AG04449 (cell line): Measurements from ENCODE around the gene RNF141.
A peak's percentile ranks its signal among the peaks of the same experiment; 100 is the strongest.

Experiments used
- CTCF ChIA-PET: fragments of 350-600 bp; formaldehyde crosslinking; extraction: SDS; loops from one replicate; lab custom pipeline; 2021; ENCODE audit warnings: antibody characterized with exemption; lab: Yijun Ruan, JAX
- POLR2A ChIA-PET: fragments of 400-600, 350-600 bp; formaldehyde crosslinking; extraction: SDS; loops from one replicate; lab custom pipeline; 2020; ENCODE audit warnings: antibody characterized with exemption, inconsistent platforms; lab: Yijun Ruan, JAX
- DNase-seq: peaks from one replicate; pipeline ENCODE4 v3.0.0-alpha.2; 2010; ENCODE audit warnings: low read depth, low spot score
- H3K4me3 ChIP-seq: 2 replicates; pipeline ENCODE4 v1.5.1; 2011; ENCODE audit warnings: low read depth, mild to moderate bottlenecking, control low read depth, low read length
- TF ChIP-seq, protein P1 (sequence below): IDR thresholded peaks from one replicate; pipeline ENCODE4 v1.5.1; 2011; ENCODE audit warnings: mild to moderate bottlenecking, moderate library complexity, low read length, control low read depth, inconsistent platforms; ENCODE audit not compliant: insufficient read depth; ENCODE audit errors: missing control alignments

RNF141 gene

GRCh38 chr11:10564696-10565318 lies 23.8 kb upstream of the RNF141 start:
- no peak for DNase-seq
- TF ChIP-seq, protein P1, sequence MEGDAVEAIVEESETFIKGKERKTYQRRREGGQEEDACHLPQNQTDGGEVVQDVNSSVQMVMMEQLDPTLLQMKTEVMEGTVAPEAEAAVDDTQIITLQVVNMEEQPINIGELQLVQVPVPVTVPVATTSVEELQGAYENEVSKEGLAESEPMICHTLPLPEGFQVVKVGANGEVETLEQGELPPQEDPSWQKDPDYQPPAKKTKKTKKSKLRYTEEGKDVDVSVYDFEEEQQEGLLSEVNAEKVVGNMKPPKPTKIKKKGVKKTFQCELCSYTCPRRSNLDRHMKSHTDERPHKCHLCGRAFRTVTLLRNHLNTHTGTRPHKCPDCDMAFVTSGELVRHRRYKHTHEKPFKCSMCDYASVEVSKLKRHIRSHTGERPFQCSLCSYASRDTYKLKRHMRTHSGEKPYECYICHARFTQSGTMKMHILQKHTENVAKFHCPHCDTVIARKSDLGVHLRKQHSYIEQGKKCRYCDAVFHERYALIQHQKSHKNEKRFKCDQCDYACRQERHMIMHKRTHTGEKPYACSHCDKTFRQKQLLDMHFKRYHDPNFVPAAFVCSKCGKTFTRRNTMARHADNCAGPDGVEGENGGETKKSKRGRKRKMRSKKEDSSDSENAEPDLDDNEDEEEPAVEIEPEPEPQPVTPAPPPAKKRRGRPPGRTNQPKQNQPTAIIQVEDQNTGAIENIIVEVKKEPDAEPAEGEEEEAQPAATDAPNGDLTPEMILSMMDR = peak; percentile 32
- POLR2A ChIA-PET = no interaction called here
- CTCF ChIA-PET = interaction anchor here (0.7 to 4.1 kb wide), 13 partner anchors 9 to 172 kb away, joined by 3 to 22 read pairs (median 5); partner anchors contain the start of gene RNF141
- H3K4me3 ChIP-seq = no peak overlapping the region

- no peak for DNase-seq
- H3K4me3 ChIP-seq = no peak overlapping the region
- POLR2A ChIA-PET = no interaction called here
- TF ChIP-seq, protein P1 = no peak
- CTCF ChIA-PET = interaction anchor here (0.9 to 4.1 kb wide), 10 partner anchors 8 to 173 kb away, joined by 3 to 22 read pairs (median 6); partner anchors contain the start of gene RNF141
These were observed 23.0 kb upstream of the RNF141 start for GRCh38 chr11:10564030-10564429.

- CTCF ChIA-PET = interaction anchor here (5.1 kb wide), 1 partner anchor 21 kb away, joined by 33 read pairs; the partner anchor contains the start of gene RNF141
- POLR2A ChIA-PET = no interaction called here
- H3K4me3 ChIP-seq = no peak overlapping the region
- DNase-seq = no peak
- TF ChIP-seq, protein P1 = no peak
These were observed 21.0 kb upstream of the RNF141 start for GRCh38 chr11:10561947-10562346.

GRCh38 chr11:10561043-10561818 lies 20.2 kb upstream of the RNF141 start:
- ChIA-PET CTCF (interaction anchor here (1.2 to 5.1 kb wide), 2 partner anchors 15 to 20 kb away, joined by 3 to 33 read pairs; partner anchors contain the start of gene RNF141), POLR2A (no interaction called here)
- no peak overlapping the region for H3K4me3 ChIP-seq
- TF ChIP-seq, protein P1 = no peak
- DNase-seq = no peak

DNA sequence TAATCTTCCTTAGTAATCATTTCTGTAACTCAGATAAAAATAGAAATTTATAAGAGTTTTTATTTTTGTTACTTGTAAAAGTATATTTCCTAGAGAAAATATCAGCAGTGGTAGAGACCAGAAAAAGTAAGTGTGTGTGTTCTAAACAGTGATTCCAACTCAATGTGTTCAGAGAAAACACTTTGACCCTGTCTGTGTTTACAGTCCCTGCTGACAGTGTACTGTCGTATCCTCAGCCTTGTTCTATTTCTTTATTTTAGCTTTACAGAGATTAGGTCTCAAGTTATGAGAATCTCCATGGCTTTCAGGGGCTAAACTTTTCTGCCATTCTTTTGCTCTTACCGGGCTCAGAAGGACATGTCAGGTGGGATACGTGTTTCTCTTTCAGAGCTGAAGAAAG lies 17.3 kb upstream of the RNF141 start:
- ChIA-PET POLR2A (no interaction called here), CTCF (interaction anchor here (5.1 kb wide), 1 partner anchor 17 kb away, joined by 33 read pairs; the partner anchor contains the start of gene RNF141)
- TF ChIP-seq, protein P1 = no peak
- no peak overlapping the region for H3K4me3 ChIP-seq
- no peak for DNase-seq

- H3K4me3 ChIP-seq = no peak overlapping the region
- POLR2A ChIA-PET = no interaction called here
- DNase-seq = no peak
- CTCF ChIA-PET = interaction anchor here (1.8 to 3.3 kb wide), 2 partner anchors 8 to 15 kb away, joined by 5 to 25 read pairs; partner anchors contain the start of gene RNF141
- TF ChIP-seq, protein P1 = no peak
These were observed 15.6 kb upstream of the RNF141 start for GRCh38 chr11:10556590-10556989.
